Measurements from ENCODE around the gene SAMD4A.

GRCh38 chr14:54758041-54758440, 191.1 kb downstream of the SAMD4A start:
- TF ChIP-seq POLR2A (IDR thresholded peaks at IDR 0.05) (no peak), CTCF (IDR thresholded peaks at IDR 0.05 in 8 of 11, conservative IDR thresholded peaks at IDR 0.05 in 3 of 11) (no peak)
